Mucosa of descending colon (tissue), 3 donors: ENCODE data around the gene FKBP10. TPM values are rescaled to one million over a fixed set of nuclear protein-coding genes. Genes with fewer than 3 reads are reported as not detected.
A peak's percentile ranks its signal among the peaks of the same experiment; 100 is the strongest.

Experiments
- ATAC-seq: fragments of 200-7000 bp; cut with Tn5 transposase; one replicate; pipeline ENCODE4 v1.9.1; 2020; ENCODE audit warnings: mild to moderate bottlenecking, moderate library complexity
- DNase-seq, 3 donors: peaks; one replicate each; pipeline ENCODE4 v3.0.0-alpha.2; 2020
- H3K36me3 ChIP-seq: fragments of 200-600 bp; one replicate; pipeline ENCODE4 v1.8.0; 2021; ENCODE audit warnings: low read depth, mild to moderate bottlenecking
- H3K4me1 ChIP-seq: fragments of 200-600 bp; one replicate; pipeline ENCODE4 v1.8.0; 2021; ENCODE audit warnings: low read depth, mild to moderate bottlenecking
- H3K4me3 ChIP-seq: fragments of 200-600 bp; one replicate; pipeline ENCODE4 v1.8.0; 2021; ENCODE audit warnings: mild to moderate bottlenecking
- H3K9me3 ChIP-seq: fragments of 200-600 bp; one replicate; pipeline ENCODE4 v1.8.0; 2021; ENCODE audit warnings: mild to moderate bottlenecking
- intact Hi-C, 2 donors: fragments of 100-400 bp; cut with DNase I in 1 of 2; cut with micrococcal nuclease in 1 of 2; formaldehyde crosslinking; loops; one replicate each; pipeline versions ENCODE4 v1.11.0 to v1.11.1; 2022; cut with DNase I, micrococcal nuclease
- long read RNA-seq, 2 donors: library from polyadenylated mRNA; unstranded; transcript quantifications; one replicate each; pipeline ENCODE4 v2.0.0, GENCODE V29; 2019 to 2021
- total RNA-seq, 3 donors: library from RNA; stranded (reverse); fragmentation: NEBNext Ultra II Directional in 2 of 3; extraction: Animal tissue kit (Norgen Biotek cat#: 25700) in 2 of 3; gene quantifications; one replicate each; pipeline versions ENCODE4 v1.2.1 to v1.2.4, GENCODE V29; 2021 to 2023
- TF ChIP-seq, protein P1 (sequence below): fragments of 200-600 bp; IDR thresholded peaks from one replicate; pipeline ENCODE4 v1.8.0; 2022; ENCODE audit warnings: antibody characterized with exemption, mild to moderate bottlenecking
- donor health status: DM: no; HTN: no; CAD: no; lungs with moderate emphysema.
- donor health status: DM: no; HTN: no; CAD: no.
- donor health status: DM: no; HTN: yes; CAD: no.

FKBP10 gene, protein sequence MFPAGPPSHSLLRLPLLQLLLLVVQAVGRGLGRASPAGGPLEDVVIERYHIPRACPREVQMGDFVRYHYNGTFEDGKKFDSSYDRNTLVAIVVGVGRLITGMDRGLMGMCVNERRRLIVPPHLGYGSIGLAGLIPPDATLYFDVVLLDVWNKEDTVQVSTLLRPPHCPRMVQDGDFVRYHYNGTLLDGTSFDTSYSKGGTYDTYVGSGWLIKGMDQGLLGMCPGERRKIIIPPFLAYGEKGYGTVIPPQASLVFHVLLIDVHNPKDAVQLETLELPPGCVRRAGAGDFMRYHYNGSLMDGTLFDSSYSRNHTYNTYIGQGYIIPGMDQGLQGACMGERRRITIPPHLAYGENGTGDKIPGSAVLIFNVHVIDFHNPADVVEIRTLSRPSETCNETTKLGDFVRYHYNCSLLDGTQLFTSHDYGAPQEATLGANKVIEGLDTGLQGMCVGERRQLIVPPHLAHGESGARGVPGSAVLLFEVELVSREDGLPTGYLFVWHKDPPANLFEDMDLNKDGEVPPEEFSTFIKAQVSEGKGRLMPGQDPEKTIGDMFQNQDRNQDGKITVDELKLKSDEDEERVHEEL
- 10 to 100 TPM in 2 of 3 donors, 1 to 10 TPM in 1; 5.7 to 32.7 (median 18.6) TPM for total RNA-seq
- long read RNA-seq, donor 1, partial matches to known transcripts, result 2 of 9 reads
- long read RNA-seq, donor 1, other reads (novel, unspliced or antisense), result 2 of 9 reads
- long read RNA-seq, donor 2, partial matches to known transcripts, result 1 of 2 reads
- long read RNA-seq, donor 2, other reads (novel, unspliced or antisense), result 0 of 2 reads

DNA sequence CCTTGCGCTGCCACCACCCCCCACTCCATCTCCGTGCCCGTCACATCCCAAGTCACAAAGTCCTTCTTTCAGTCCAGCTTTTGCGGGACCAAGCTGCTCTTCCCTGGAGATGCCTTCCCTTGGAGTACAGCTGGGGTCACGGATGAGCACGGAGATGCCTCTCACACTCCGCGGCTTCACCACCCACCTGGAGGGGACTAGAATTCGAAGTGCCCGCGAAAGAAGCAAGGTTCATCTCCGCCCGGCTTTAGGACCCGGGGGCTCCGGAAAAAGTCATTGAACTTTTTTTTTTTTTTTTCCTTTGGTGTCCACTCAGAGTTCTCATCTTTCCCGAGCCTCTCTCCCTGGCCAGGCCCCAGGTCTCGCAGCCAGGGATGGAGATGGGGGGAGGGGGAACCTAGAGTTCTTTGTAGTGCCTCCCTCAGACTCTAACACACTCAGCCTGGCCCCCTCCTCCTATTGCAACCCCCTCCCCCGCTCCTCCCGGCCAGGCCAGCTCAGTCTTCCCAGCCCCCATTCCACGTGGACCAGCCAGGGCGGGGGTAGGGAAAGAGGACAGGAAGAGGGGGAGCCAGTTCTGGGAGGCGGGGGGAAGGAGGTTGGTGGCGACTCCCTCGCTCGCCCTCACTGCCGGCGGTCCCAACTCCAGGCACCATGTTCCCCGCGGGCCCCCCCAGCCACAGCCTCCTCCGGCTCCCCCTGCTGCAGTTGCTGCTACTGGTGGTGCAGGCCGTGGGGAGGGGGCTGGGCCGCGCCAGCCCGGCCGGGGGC, at the start of gene FKBP10:
TSS of gene FKBP10 (plus strand) at position 624 of the 771 bp plus-strand sequence. CDS start at position 655, 31 bp downstream.
- Histone ChIP-seq H3K36me3 (no peaks in the 10 kb centered on the region), H3K4me1 (peaks cover 29% of the 10 kb centered on the region), H3K4me3 (peak within 1 kb of the TSS; percentile 35), H3K9me3 (no peaks in the 10 kb centered on the region)
- TF ChIP-seq, protein P1, sequence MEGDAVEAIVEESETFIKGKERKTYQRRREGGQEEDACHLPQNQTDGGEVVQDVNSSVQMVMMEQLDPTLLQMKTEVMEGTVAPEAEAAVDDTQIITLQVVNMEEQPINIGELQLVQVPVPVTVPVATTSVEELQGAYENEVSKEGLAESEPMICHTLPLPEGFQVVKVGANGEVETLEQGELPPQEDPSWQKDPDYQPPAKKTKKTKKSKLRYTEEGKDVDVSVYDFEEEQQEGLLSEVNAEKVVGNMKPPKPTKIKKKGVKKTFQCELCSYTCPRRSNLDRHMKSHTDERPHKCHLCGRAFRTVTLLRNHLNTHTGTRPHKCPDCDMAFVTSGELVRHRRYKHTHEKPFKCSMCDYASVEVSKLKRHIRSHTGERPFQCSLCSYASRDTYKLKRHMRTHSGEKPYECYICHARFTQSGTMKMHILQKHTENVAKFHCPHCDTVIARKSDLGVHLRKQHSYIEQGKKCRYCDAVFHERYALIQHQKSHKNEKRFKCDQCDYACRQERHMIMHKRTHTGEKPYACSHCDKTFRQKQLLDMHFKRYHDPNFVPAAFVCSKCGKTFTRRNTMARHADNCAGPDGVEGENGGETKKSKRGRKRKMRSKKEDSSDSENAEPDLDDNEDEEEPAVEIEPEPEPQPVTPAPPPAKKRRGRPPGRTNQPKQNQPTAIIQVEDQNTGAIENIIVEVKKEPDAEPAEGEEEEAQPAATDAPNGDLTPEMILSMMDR, result no peak
- ATAC-seq, result peak; percentile 21
- intact Hi-C loops, result no loop called here
- peak in 2 of 3 donors; percentile 53 to 63 for DNase-seq

DNA sequence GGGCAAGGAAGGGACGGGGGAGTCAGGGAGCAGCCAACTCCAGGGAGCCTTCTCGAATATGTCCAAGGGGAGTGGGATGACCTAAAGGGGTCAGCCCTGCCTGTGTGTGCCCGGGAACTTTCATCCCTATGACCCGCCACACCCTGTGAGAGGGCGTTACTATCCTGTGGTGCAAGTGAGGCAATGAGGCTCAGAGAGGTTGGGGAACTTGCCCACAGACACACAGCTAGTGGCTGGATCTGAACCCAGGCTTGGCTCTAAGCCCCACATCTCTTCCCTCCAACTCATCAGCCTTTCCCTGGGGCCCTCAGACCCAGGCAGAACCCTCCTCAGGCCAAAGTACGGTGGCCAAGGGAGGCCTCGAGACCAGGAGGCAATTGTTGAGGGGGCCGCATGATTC, 49.5 kb upstream of the FKBP10 start:
- H3K4me3 ChIP-seq, result no peak overlapping the region
- H3K9me3 ChIP-seq, result no peaks in the 10 kb centered on the region
- H3K4me1 ChIP-seq, result no peaks in the 10 kb centered on the region
- peaks cover 31% of the 10 kb centered on the region for H3K36me3 ChIP-seq
- DNase-seq (no peak), ATAC-seq (peak; percentile 6)
- TF ChIP-seq, protein P1, result no peak
- intact Hi-C loops, result no loop called here

DNA sequence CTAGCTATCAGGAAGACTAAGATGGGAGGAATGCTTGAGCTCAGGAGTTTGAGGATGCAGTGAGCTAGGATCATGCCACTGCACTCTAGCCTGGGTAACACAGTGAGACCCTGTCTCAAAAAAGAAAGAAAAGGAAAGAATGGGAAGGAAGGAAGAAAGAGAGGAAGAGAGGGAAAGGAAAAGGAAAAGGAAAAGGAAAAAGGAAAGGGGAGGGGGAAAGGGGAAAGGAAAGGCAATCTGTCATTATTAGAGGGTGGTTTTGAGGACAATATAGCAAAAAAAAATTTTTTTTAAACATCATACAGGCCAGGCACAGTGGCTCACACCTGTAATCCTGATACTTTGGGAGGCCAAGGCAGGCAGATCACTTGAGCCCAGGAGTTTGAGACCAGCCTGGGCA, 46.7 kb upstream of the FKBP10 start:
- TF ChIP-seq, protein P1, result no peak
- H3K9me3 ChIP-seq, result no peaks in the 10 kb centered on the region
- ATAC-seq (no peak), DNase-seq (no peak)
- no peak overlapping the region for H3K4me3 ChIP-seq
- intact Hi-C loops, result no loop called here
- no peaks in the 10 kb centered on the region for H3K4me1 ChIP-seq
- peaks cover 33% of the 10 kb centered on the region for H3K36me3 ChIP-seq

DNA sequence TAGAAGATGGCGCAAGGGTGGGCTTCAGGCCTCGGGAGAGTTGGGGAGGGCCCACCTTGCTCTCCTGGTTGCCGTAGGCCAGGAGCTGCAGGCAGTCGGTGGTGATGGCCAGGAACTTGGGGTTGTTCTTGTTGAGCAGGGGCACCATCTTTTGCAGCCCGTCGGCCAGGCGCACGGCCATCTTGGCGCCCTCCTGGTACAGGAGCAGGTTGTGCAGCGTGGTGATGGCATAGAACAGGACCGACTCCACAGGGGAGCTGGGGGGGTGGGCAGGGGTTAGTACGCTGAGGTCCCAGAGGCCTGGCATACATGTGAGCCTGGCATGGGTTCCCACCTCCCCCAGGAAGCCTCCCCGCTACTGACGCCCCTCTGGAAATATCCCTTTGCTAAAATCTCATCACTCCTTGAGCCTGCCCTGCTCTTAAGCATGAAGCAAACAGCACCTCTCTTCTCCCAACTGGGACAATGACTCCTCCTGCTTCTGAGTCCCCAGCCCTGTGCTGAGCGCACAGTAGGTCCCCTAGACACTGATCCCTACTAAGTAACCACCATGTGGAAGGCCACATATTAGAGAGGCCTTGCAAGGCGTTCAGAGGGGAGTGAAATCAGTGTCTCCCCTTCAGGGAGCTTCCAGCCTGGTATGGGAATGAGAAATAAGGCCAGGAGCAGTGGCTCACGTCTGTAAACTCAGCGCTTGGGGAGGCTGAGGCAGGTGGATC, 45.3 kb upstream of the FKBP10 start:
- no peak overlapping the region for H3K4me3 ChIP-seq
- H3K36me3 ChIP-seq, result peaks cover 32% of the 10 kb centered on the region
- peaks cover 12% of the 10 kb centered on the region for H3K4me1 ChIP-seq
- DNase-seq, result no peak
- H3K9me3 ChIP-seq, result no peaks in the 10 kb centered on the region
- TF ChIP-seq, protein P1, result no peak
- intact Hi-C loops, result no loop called here
- ATAC-seq, result no peak
